K562 (cell line): ENCODE data around the gene CDCP1. TPM values are rescaled to one million over a fixed set of nuclear protein-coding genes. Genes with fewer than 3 reads are reported as not detected.

ENCODE experiments used
- ARID4B ChIP-seq: sonication (generic); formaldehyde crosslinking; IDR thresholded peaks from 2 replicates; pipeline ENCODE4 v1.8.0; 2022; ENCODE audit warnings: mild to moderate bottlenecking, missing genetic modification reagents
- C11orf30 ChIP-seq: fragments of 450-650 bp; IDR thresholded peaks from 2 replicates; pipeline ENCODE4 v1.6.1; 2016; ENCODE audit warnings: low read depth, mild to moderate bottlenecking
- CHD4 ChIP-seq: fragments of 200-600 bp; sonication (generic); IDR thresholded peaks from 3 replicates; pipeline ENCODE4 v1.6.1; 2012; ENCODE audit warnings: low read depth, mild to moderate bottlenecking, mixed read lengths, low read length, inconsistent platforms; ENCODE audit not compliant: insufficient read depth, insufficient replicate concordance, poor library complexity, severe bottlenecking
- CREB1 ChIP-seq, 2 experiments: sonication (generic) in 1 of 2; formaldehyde crosslinking in 1 of 2; IDR thresholded peaks; 2 replicates each; pipeline versions ENCODE4 v1.6.1 to v1.8.0; 2012 to 2022; ENCODE audit warnings: inconsistent platforms in 1 of 2, mild to moderate bottlenecking in 1 of 2, missing genetic modification reagents in 1 of 2, moderate library complexity in 1 of 2
- HNRNPUL1 ChIP-seq: fragments of 200-400 bp; formaldehyde crosslinking; IDR thresholded peaks from 2 replicates; pipeline ENCODE4 v1.6.1; 2017; ENCODE audit warnings: low read length
- JUN ChIP-seq, 2 experiments: sonication (generic) in 1 of 2; formaldehyde crosslinking in 1 of 2; IDR thresholded peaks; 2 replicates each; pipeline versions ENCODE4 v1.6.1 to v1.8.0; 2012 to 2022; ENCODE audit warnings: borderline replicate concordance in 2 of 2, mild to moderate bottlenecking in 2 of 2, improper control_type of control experiment in 1 of 2, low read depth in 1 of 2, low read length in 1 of 2, missing genetic modification reagents in 1 of 2
- LARP7 ChIP-seq: fragments of 450-650 bp; IDR thresholded peaks from 2 replicates; pipeline ENCODE4 v1.6.1; 2016
- NCOR1 ChIP-seq: fragments of 450-650 bp; IDR thresholded peaks from 2 replicates; pipeline ENCODE4 v1.6.1; 2016; ENCODE audit warnings: mild to moderate bottlenecking, moderate library complexity
- POLR3G ChIP-seq: IDR thresholded peaks from 2 replicates; pipeline ENCODE4 v1.6.1; 2011; ENCODE audit not compliant: insufficient read length, insufficient replicate concordance; ENCODE audit errors: extremely low read depth
- RBBP5 ChIP-seq: fragments of 200-600 bp; sonication (generic); IDR thresholded peaks from 2 replicates; pipeline ENCODE4 v1.6.1; 2012; ENCODE audit warnings: borderline replicate concordance, mild to moderate bottlenecking, low read length, control low read depth, inconsistent platforms; ENCODE audit not compliant: insufficient read depth, poor library complexity, severe bottlenecking
- SETDB1 ChIP-seq: IDR thresholded peaks from one replicate; pipeline ENCODE4 v1.6.1; 2012; ENCODE audit warnings: low read length, control low read depth, inconsistent platforms
- TEAD1 ChIP-seq, 2 experiments: fragments of 450-650 bp in 1 of 2; sonication (generic) in 1 of 2; formaldehyde crosslinking; IDR thresholded peaks; 2 replicates each; pipeline versions ENCODE4 v1.4.0 to v1.8.0; 2020 to 2022; ENCODE audit warnings: mild to moderate bottlenecking in 2 of 2, missing genetic modification reagents in 1 of 2
- YY1 ChIP-seq, 3 experiments: IDR thresholded peaks; 2 replicates each; pipeline ENCODE4 v1.6.1; 2011; ENCODE audit warnings: low read length in 2 of 3, mild to moderate bottlenecking in 2 of 3, moderate library complexity in 2 of 3, borderline replicate concordance in 1 of 3, control low read depth in 1 of 3, low read depth in 1 of 3; ENCODE audit not compliant: insufficient read depth in 3 of 3, insufficient replicate concordance in 2 of 3, control insufficient read depth in 1 of 3, insufficient read length in 1 of 3; ENCODE audit errors: extremely low read depth in 1 of 3
- ZBED1 ChIP-seq: IDR thresholded peaks from 2 replicates; pipeline ENCODE4 v1.6.1; 2014
- ZFX ChIP-seq: sonication (generic); formaldehyde crosslinking; IDR thresholded peaks from 2 replicates; pipeline ENCODE4 v1.8.0; 2022; ENCODE audit warnings: mild to moderate bottlenecking, missing genetic modification reagents, moderate library complexity
- ZNF165 ChIP-seq: fragments of 250-450 bp; sonication (Bioruptor Pico); IDR thresholded peaks from 2 replicates; pipeline ENCODE4 v1.4.0; 2020; ENCODE audit warnings: borderline replicate concordance
- ZNF280A ChIP-seq: fragments of 450-650 bp; IDR thresholded peaks from 2 replicates; pipeline ENCODE4 v1.6.1; 2018; ENCODE audit warnings: mild to moderate bottlenecking, low read depth; ENCODE audit not compliant: partially characterized antibody
- ZNF699 ChIP-seq: fragments of 250-450 bp; sonication (Bioruptor Pico); IDR thresholded peaks from 2 replicates; pipeline ENCODE4 v1.8.0; 2021; ENCODE audit warnings: mild to moderate bottlenecking, moderate library complexity; ENCODE audit not compliant: insufficient replicate concordance
- ZNF717 ChIP-seq: fragments of 250-450 bp; sonication (Bioruptor Pico); IDR thresholded peaks from 2 replicates; pipeline ENCODE4 v1.5.0; 2021
- ZNF75A ChIP-seq: fragments of 450-650 bp; formaldehyde crosslinking; IDR thresholded peaks from 2 replicates; pipeline ENCODE4 v1.4.0; 2020; ENCODE audit warnings: mild to moderate bottlenecking
- polyA plus RNA-seq, 8 experiments: library from polyadenylated mRNA; depleted of rRNA in 4 of 8; stranded (reverse) in 5 of 8; unstranded in 3 of 8; fragments of >200 nt; fragmentation: Nextera tagmentation in 2 of 8; fragmentation: Illumina TruSeq in 1 of 8; extraction: Ambion mirVana in 2 of 8; extraction: Trizol in 1 of 8; gene quantifications; 2 replicates each; pipeline versions ENCODE4 v1.2.1 to v1.2.3, GENCODE V29; 2011 to 2014; ENCODE audit warnings: inconsistent platforms in 1 of 8, missing spikeins in 1 of 8
- total RNA-seq, 7 experiments: library from RNA; depleted of rRNA in 6 of 7; stranded (reverse); fragments of >200 nt in 6 of 7; fragmentation: Illumina TruSeq in 2 of 7; extraction: Trizol in 2 of 7; gene quantifications; 2 replicates each; pipeline versions ENCODE4 v1.2.1 to v1.2.3, GENCODE V29; 2011 to 2021; ENCODE audit warnings: low replicate concordance in 1 of 7

The CDCP1 gene
- total and polyA plus RNA-seq, 9 of the 15 experiments (the other 6 are each of a cell fraction or from before 2014, with no cell fraction given), result 3.9 to 16.4 (median 5.2) TPM

- TF ChIP-seq ARID4B (no peak), SETDB1 (no peak), HNRNPUL1 (no peak), ZNF699 (CRISPR knock-in tag) (no peak), ZFX (peak; percentile 40; the same call in 1 of the 2 replicates), C11orf30 (peak; percentile 100), ZNF75A (CRISPR knock-in tag) (no peak), NCOR1 (no peak), YY1 (IDR thresholded peaks at IDR 0.05; ENCODE audit: borderline replicate concordance in 1 of 3, control insufficient read depth in 1 of 3, extremely low read depth in 1 of 3, insufficient read depth in 3 of 3, insufficient read length in 1 of 3, insufficient replicate concordance in 2 of 3, low read depth in 1 of 3, low read length in 2 of 3) (peak in 1 of 3 experiments; percentile 26), RBBP5 (no peak), POLR3G (no peak), CHD4 (no peak), JUN (IDR thresholded peaks at IDR 0.05; ENCODE audit: borderline replicate concordance, low read depth, low read length) (peak; percentile 44; the same call in 1 of the 2 replicates), JUN (CRISPR knock-in tag; IDR thresholded peaks at IDR 0.05; ENCODE audit: borderline replicate concordance) (no peak), ZNF280A (no peak), TEAD1 (CRISPR knock-in tag; IDR thresholded peaks at IDR 0.05) (no peak), ZBED1 (no peak), ZNF165 (CRISPR knock-in tag) (no peak), LARP7 (no peak; the same call in 1 of the 2 replicates), CREB1 (IDR thresholded peaks at IDR 0.05) (no peak), CREB1 (CRISPR knock-in tag; IDR thresholded peaks at IDR 0.05) (no peak), ZNF717 (CRISPR knock-in tag) (no peak)
These were observed 37.0 kb upstream of the CDCP1 start (continued) for GRCh38 chr3:45182915-45183871.
